Muscle of leg (tissue), 11 donors: ENCODE results near the gene EVL. TPM values are rescaled to one million over a fixed set of nuclear protein-coding genes. Genes with fewer than 3 reads are reported as not detected.

Source experiments
- DNase-seq: peaks from one replicate; pipeline ENCODE4 v3.0.0; 2013
- H3K27ac ChIP-seq: one replicate; pipeline ENCODE4 v1.5.1; 2013; ENCODE audit warnings: mild to moderate bottlenecking, low read length, control low read depth
- H3K27me3 ChIP-seq: one replicate; pipeline ENCODE4 v1.6.1; 2013; ENCODE audit warnings: low read length; ENCODE audit not compliant: control insufficient read depth, insufficient read depth
- H3K36me3 ChIP-seq: one replicate; pipeline ENCODE4 v1.6.1; 2013; ENCODE audit warnings: low read length; ENCODE audit not compliant: control insufficient read depth, insufficient read depth
- H3K4me1 ChIP-seq: one replicate; pipeline ENCODE4 v1.6.1; 2013; ENCODE audit warnings: low read length; ENCODE audit not compliant: control insufficient read depth, insufficient read depth
- H3K4me3 ChIP-seq: one replicate; pipeline ENCODE4 v1.5.1; 2013; ENCODE audit warnings: low read length, control low read depth
- H3K9me3 ChIP-seq: replicated peaks from 2 replicates; pipeline ENCODE4 v1.6.1; 2013; ENCODE audit warnings: low read depth, low read length; ENCODE audit not compliant: control insufficient read depth
- WGBS: methylation state at CpG from one replicate; pipeline ENCODE4 v1.1.5; 2013; ENCODE audit warnings: missing lambda C conversion rate; ENCODE audit not compliant: insufficient coverage; 5-methylcytosine and 5-hydroxymethylcytosine counted together
- polyA plus RNA-seq, 8 donors: library from polyadenylated mRNA; unstranded; fragments of 120-200 nt; gene quantifications; one replicate each; pipeline versions ENCODE4 v1.2.1 to v1.2.3, GENCODE V29; 2013; ENCODE audit warnings: inconsistent platforms in 1 of 8, low replicate concordance in 1 of 8; ENCODE audit not compliant: insufficient read length in 8 of 8, insufficient read depth in 1 of 8
- total RNA-seq: library from RNA; stranded (reverse); fragments of 120-200 nt; gene quantifications from one replicate; pipeline ENCODE4 v1.2.4, GENCODE V29; 2013

The EVL gene
- total and polyA plus RNA-seq, 9 donors = 32.8 to 85.2 (median 60.7) TPM

DNA sequence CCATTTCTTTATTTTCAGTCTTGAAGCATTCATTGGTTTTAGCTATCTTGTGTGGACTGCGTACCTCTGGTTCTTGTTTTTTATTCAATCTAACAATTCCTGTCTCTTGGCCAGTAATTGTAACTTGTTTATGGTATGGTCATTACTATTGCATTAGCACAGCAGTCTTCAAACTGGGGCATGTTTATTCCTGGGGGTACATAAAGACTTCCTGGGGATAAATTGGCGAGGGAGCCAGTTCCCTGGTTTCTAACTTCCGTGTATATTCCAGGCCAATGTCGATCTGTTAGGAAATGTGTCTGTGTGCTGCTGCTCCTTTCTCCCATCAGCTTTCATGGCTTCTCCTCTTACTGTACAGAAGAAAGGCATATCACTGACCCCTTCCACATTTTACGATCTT is 13.7 kb upstream of the EVL start:
- no peak overlapping the region for H3K27ac ChIP-seq
- no peaks in the 10 kb centered on the region for H3K36me3 ChIP-seq
- no peak overlapping the region for H3K4me3 ChIP-seq
- H3K9me3 ChIP-seq = no peaks in the 10 kb centered on the region
- no peaks in the 10 kb centered on the region for H3K4me1 ChIP-seq
- H3K27me3 ChIP-seq = no peaks in the 10 kb centered on the region
- no peak for DNase-seq
- WGBS = no CpG with 5 or more reads among the region's 5 CpGs

DNA sequence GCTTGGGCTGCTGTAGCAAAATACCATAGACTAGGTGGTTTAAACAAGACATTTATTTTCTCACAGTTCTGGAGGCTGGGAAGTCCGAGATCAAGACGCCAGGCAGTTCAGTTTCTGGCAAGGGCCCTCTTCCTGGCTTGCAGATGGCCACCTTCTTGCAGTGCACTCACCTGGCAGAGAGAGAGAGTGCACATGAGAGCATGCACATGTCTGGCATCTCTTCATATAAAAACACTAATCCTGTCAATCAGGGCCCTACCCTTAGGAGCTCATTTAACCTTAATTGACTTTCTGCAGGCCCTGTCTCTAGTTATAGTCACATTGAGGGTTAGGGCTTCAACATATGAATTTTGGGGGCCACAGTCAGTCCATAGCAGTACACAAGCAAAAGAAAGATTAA is 12.4 kb upstream of the EVL start:
- Histone ChIP-seq H3K4me1 (no peaks in the 10 kb centered on the region), H3K27ac (no peak overlapping the region), H3K4me3 (no peak overlapping the region), H3K36me3 (no peaks in the 10 kb centered on the region), H3K9me3 (no peaks in the 10 kb centered on the region), H3K27me3 (no peaks in the 10 kb centered on the region)
- 30% methylated on average over 2 of the region's 2 CpGs for WGBS
- DNase-seq = no peak

DNA sequence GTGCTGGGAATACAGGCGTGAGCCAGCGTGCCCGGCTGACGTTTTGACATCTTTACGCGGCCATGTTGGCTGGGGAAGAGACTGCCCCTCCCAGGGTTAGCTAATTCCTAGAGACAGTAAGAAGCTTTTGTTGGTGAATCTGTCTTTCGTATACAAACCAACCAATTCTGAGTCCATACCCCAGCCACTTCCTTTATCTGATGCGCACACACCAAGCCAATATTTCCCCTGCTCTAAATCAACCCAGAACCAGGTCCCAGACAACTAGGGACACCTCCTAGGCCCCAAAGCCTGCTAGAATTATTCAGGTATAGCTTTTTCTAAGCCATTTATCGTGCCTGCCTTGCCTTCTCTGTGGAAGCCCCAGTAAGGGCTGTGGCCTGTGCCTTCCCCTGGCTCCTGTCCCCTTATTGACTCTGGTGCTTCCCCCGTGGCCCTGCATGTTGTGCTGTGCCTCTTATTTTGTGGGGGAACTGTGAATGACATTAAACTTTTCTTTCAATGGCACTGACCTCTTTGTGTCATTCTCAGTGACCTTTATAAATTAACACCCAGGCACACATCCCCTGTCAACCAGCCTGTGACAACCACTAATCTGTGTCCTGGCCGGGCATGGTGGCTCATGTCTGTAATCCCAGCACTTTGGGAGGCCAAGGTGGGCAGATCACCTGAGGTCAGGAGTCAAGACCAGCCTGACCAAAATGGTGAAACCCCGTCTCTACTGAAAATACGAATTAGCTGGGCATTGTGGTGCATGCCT is 10.7 kb upstream of the EVL start:
- H3K27ac ChIP-seq = no peak overlapping the region
- 91% methylated on average over 6 of the region's 13 CpGs for WGBS
- no peaks in the 10 kb centered on the region for H3K9me3 ChIP-seq
- no peak overlapping the region for H3K4me3 ChIP-seq
- no peaks in the 10 kb centered on the region for H3K36me3 ChIP-seq
- H3K27me3 ChIP-seq = no peaks in the 10 kb centered on the region
- no peaks in the 10 kb centered on the region for H3K4me1 ChIP-seq
- DNase-seq = no peak

GRCh38 chr14:100056431-100056830 is 8.8 kb upstream of the EVL start:
- Histone ChIP-seq H3K4me3 (no peak overlapping the region), H3K27ac (no peak overlapping the region), H3K36me3 (no peaks in the 10 kb centered on the region), H3K9me3 (no peaks in the 10 kb centered on the region), H3K4me1 (no peaks in the 10 kb centered on the region), H3K27me3 (no peaks in the 10 kb centered on the region)
- DNase-seq = no peak
- WGBS = 63% methylated on average over 2 of the region's 3 CpGs

- WGBS = 50% methylated on average over 1 of the region's 4 CpGs
- H3K4me3 ChIP-seq = no peak overlapping the region
- H3K27ac ChIP-seq = no peak overlapping the region
- H3K9me3 ChIP-seq = no peaks in the 10 kb centered on the region
- H3K27me3 ChIP-seq = no peaks in the 10 kb centered on the region
- DNase-seq = no peak
- H3K4me1 ChIP-seq = no peaks in the 10 kb centered on the region
- H3K36me3 ChIP-seq = no peaks in the 10 kb centered on the region
Measured at GRCh38 chr14:100056964-100057795, 8.0 kb upstream of the EVL start.

GRCh38 chr14:100058777-100059437 is 6.3 kb upstream of the EVL start:
- no peaks in the 10 kb centered on the region for H3K36me3 ChIP-seq
- no peaks in the 10 kb centered on the region for H3K27me3 ChIP-seq
- no peaks in the 10 kb centered on the region for H3K9me3 ChIP-seq
- WGBS = 82% methylated on average over 1 of the region's 4 CpGs
- H3K4me1 ChIP-seq = no peaks in the 10 kb centered on the region
- DNase-seq = no peak
- no peak overlapping the region for H3K4me3 ChIP-seq
- no peak overlapping the region for H3K27ac ChIP-seq

GRCh38 chr14:100059438-100059781 is 5.8 kb upstream of the EVL start:
- Histone ChIP-seq H3K9me3 (no peaks in the 10 kb centered on the region), H3K36me3 (no peaks in the 10 kb centered on the region), H3K4me3 (no peak overlapping the region), H3K4me1 (no peaks in the 10 kb centered on the region), H3K27ac (no peak overlapping the region), H3K27me3 (no peaks in the 10 kb centered on the region)
- DNase-seq = no peak
- WGBS = 98% methylated on average over 3 of the region's 3 CpGs

DNA sequence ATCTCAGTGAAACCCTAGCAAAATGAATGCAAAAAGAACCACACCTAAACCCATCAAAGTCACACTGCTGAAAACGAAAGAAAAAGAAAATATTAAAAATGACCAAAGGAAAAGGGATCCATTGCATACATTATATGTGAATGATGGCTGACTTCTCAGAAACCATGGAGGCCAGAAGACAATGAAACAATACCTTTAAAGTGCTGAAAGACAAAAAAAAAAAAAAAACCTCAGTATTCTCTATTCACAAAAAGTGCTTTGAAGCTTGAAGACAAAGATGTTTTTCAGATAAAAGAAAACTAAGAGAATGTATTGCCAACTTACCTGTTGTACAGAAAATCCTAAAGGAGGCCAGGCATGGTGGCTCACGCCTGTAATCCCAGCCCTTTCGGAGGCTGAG is 4.5 kb upstream of the EVL start:
- no peak overlapping the region for H3K4me3 ChIP-seq
- H3K4me1 ChIP-seq = peaks cover 7% of the 10 kb centered on the region
- no peaks in the 10 kb centered on the region for H3K9me3 ChIP-seq
- no peaks in the 10 kb centered on the region for H3K36me3 ChIP-seq
- H3K27me3 ChIP-seq = no peaks in the 10 kb centered on the region
- no peak overlapping the region for H3K27ac ChIP-seq
- 94% methylated on average over 2 of the region's 3 CpGs for WGBS
- no peak for DNase-seq

GRCh38 chr14:100062590-100062989 is 2.6 kb upstream of the EVL start:
- WGBS = 83% methylated on average over 2 of the region's 4 CpGs
- Histone ChIP-seq H3K4me1 (peaks cover 10% of the 10 kb centered on the region), H3K27me3 (no peaks in the 10 kb centered on the region), H3K27ac (no peak overlapping the region), H3K4me3 (no peak overlapping the region), H3K9me3 (no peaks in the 10 kb centered on the region), H3K36me3 (no peaks in the 10 kb centered on the region)
- DNase-seq = no peak

DNA sequence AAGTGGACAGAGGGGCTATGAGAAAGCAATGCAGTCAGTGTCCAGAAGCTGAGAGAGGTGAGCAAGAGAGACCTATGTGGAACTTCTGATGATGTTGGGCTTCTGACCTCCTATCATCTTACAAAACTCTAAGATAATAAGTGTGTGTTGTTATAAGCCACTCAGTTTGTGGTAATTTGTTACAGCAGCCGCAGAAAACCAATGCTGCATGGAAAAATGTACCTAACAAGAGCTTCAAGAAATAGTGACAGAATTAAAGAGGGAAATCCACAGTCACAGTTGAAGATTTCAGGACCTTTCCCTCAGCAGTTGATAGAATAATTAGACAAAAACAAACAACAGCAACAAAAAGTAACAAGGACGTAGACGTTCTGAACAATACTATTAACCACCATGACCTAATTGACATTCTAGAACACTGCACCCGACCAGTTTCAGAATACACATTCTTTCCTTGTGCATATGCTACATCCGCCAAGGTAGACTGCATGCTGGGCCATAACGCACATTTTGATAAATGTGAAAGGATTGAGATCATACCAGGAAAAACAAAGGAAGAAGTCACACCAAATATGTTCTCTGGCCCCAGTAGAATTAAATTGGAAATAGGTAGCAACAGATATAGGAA is 1.8 kb upstream of the EVL start:
- WGBS = no CpG with 5 or more reads among the region's 6 CpGs
- no peak for DNase-seq
- Histone ChIP-seq H3K4me1 (peaks cover 11% of the 10 kb centered on the region), H3K36me3 (no peaks in the 10 kb centered on the region), H3K9me3 (no peaks in the 10 kb centered on the region), H3K27ac (no peak overlapping the region), H3K27me3 (no peaks in the 10 kb centered on the region), H3K4me3 (no peak overlapping the region)
